ENCODE results near the gene RBM45.

The RBM45 gene

DNA sequence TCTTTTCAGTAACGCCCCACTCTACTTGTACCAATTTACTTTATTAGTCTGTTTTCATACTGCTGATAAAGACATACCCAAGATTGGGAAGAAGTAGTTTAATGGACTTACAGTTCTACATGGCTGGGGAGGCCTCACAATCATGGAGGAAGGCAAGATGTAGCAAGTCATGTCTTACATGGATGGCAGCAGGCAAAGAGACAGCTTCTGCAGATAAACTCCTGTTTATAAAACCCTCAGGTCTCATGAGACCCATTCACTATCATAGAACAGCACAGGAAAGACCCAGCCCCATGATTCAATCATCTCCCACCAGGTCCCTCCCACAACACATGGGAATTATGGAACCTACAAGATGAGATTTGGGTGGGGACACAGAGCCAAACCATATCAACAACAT, 43.3 kb downstream of the RBM45 start:
- TF ChIP-seq, protein P1, sequence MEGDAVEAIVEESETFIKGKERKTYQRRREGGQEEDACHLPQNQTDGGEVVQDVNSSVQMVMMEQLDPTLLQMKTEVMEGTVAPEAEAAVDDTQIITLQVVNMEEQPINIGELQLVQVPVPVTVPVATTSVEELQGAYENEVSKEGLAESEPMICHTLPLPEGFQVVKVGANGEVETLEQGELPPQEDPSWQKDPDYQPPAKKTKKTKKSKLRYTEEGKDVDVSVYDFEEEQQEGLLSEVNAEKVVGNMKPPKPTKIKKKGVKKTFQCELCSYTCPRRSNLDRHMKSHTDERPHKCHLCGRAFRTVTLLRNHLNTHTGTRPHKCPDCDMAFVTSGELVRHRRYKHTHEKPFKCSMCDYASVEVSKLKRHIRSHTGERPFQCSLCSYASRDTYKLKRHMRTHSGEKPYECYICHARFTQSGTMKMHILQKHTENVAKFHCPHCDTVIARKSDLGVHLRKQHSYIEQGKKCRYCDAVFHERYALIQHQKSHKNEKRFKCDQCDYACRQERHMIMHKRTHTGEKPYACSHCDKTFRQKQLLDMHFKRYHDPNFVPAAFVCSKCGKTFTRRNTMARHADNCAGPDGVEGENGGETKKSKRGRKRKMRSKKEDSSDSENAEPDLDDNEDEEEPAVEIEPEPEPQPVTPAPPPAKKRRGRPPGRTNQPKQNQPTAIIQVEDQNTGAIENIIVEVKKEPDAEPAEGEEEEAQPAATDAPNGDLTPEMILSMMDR (IDR thresholded peaks at IDR 0.05), result no peak

DNA sequence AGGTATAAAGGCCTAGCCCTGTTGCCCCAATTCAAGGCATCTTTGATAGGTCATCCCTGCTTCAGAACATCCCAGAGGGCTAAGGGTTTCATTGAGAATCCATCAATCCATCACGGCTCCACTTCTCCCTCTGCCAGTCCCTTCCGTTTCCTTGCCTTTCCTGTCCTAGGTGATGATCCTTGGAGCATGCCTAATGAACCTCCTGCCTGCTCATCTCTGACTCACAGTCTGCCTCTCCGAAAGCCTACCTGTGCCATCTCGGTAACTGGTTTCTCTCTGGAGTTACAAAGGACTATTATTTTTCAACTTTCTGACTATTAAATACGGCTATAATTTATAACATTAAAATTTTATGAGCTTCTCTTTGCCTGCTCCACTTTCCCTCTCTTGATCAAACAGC, 45.3 kb downstream of the RBM45 start:
- TF ChIP-seq, protein P1 (IDR thresholded peaks at IDR 0.05), result no peak

DNA sequence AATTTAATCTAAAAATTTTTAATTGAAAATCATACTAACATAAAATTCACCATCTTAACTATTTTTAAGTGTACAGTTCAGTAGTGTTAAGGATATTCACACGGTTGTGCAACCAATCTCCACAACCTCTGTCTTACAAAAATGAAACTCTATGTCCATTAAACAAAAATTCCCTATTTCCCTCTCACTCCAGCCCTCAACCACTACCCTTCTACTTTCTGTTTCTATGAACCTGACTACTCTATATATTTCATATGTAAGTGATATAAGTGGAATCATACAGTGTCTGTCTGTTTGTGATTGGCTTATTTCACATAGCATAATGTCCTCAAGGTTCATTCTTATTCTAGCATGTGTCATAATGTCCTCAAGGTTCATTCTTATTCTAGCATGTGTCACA, 47.7 kb downstream of the RBM45 start:
- TF ChIP-seq, protein P1 (IDR thresholded peaks at IDR 0.05), result no peak

DNA sequence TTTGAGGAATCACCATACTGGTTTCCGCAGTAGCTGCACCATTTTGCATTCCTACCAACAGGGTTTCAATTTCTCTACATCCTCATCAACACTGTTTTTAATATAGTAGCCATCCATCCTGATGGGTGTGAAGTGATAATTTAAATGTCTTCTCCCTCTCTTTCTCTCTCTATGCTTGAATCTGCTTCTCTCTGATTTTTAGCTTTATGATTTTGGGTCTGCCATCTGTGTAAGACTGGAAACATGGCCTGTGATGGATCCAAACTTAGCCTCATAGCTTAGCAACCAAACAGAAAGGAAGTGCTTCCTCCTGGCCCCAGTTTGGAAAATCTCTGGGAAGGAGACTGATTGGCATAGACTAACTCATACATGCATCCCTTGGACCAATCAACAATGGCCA, 48.4 kb downstream of the RBM45 start:
- TF ChIP-seq, protein P1 (IDR thresholded peaks at IDR 0.05), result no peak

DNA sequence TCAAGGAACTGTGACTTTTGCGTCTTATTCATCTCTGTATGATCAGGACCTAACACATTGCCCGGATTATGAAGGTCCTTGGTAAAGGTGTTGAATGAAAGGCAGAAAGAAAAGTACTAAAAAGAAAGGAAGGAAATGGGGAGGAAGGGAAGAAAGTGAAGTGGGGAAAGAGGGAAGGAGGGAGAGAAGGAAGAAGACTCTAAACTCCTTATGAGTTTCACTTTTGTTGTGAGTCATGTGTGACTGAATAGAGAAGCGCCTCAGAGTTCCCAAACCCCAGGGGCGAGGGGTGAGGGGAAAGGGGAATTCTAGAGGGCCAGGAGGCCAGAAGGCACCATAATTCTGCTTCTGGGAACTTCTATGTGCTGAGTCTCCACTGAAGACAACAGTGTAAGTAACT, 51.2 kb downstream of the RBM45 start:
- TF ChIP-seq, protein P1 (IDR thresholded peaks at IDR 0.05), result no peak

DNA sequence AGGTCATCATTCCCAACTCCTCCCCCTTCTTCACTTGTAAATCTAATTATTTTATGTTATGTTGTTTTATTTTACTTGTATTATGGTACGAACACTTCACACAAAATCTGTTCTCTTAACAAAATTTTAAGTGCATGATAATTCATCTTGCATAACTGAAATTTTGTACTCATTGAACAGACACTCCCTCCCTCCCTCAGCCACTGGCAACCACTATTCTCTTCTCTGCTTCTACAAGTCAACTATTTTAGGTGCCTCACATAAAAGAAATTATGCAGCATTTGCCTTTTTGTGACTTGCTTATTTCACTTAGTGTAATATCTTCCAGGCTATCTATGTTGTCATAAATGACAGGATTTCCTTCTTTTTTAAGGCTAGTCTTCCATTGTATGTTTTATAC, 51.7 kb downstream of the RBM45 start:
- TF ChIP-seq, protein P1 (IDR thresholded peaks at IDR 0.05), result no peak

DNA sequence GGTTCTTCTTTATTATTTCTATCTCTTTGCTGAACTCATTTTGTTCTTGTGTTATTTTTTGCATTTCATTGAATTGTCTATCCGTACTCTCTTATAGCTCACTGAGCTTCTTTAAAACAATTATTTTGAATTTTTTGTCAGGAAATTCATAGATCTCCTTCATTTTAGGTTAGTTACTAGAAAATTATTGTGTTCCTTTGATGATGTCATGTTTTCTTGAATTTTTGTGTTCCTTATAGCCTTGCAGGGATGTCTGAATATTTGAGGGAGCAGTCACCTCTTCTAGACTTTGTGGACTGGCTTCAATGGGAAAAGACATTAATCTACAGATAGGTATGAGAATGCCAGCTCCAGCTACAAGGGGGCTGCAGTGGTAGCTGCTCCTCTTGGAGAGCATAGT, 61.4 kb downstream of the RBM45 start:
- TF ChIP-seq, protein P1 (IDR thresholded peaks at IDR 0.05), result no peak

DNA sequence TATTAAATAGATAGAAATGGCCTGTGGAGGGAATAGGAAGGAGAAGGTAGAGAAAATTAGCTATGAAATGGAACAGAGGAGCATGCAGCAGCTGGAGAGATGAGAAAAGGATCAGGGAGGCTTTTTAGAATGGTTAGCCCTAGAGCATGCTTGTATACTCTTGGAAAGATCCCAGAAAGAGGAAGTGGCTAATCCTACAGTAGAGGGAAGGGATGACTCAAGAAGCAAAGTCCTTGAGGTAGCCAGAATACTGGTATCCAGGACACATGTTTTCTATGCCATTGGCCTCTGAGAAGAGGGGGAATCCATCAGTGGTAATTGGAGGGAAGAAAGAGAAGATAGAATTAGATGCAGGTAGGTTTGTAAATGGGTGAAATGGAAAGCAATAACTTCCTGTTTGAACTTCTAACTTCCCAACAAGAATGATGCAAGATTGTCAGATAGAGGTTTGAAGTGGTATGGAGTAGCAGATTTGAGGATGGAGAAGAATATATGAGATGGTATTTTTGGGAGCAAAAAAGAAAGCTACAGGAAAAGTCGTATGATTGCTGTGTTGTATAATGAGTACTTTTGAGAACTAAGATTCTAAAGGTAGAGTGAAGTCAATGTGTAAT, 64.9 kb downstream of the RBM45 start:
- TF ChIP-seq, protein P1 (IDR thresholded peaks at IDR 0.05), result no peak
